MM.1S (cell line): ENCODE measurements around the gene DAB1.

Experiments
- EZH2 ChIP-seq: fragments of 300-600 bp; sonication (generic); optimal IDR thresholded peaks from 2 replicates; pipeline ENCODE3; 2017; ENCODE audit warnings: low read depth, mild to moderate bottlenecking, antibody characterized with exemption, low read length, mixed read lengths
- TF ChIP-seq, protein P1 (sequence below): fragments of 300-600 bp; sonication (generic); IDR thresholded peaks from 2 replicates; pipeline ENCODE4 v1.5.1; 2016; ENCODE audit warnings: antibody characterized with exemption, low read length, mixed read lengths

DNA sequence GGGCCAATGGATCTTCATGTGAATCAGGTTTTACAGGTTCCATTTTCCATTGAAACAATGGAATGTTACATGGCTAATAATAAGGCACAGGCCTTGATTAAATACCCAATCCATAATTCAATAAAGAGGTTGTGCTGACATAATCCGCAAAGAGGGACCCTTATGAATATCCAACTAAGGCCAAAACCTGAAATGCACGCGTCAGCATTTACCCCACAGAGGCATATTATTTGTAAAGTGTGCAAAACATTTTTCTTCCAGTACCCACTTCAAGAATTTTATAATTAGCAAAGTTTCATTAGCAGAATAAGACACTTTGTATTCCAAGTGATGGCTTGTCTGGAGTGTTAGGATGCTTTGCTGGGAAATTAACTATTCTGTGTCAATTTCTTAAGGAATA lies 237.4 kb downstream of the DAB1 start:
- TF ChIP-seq, protein P1, sequence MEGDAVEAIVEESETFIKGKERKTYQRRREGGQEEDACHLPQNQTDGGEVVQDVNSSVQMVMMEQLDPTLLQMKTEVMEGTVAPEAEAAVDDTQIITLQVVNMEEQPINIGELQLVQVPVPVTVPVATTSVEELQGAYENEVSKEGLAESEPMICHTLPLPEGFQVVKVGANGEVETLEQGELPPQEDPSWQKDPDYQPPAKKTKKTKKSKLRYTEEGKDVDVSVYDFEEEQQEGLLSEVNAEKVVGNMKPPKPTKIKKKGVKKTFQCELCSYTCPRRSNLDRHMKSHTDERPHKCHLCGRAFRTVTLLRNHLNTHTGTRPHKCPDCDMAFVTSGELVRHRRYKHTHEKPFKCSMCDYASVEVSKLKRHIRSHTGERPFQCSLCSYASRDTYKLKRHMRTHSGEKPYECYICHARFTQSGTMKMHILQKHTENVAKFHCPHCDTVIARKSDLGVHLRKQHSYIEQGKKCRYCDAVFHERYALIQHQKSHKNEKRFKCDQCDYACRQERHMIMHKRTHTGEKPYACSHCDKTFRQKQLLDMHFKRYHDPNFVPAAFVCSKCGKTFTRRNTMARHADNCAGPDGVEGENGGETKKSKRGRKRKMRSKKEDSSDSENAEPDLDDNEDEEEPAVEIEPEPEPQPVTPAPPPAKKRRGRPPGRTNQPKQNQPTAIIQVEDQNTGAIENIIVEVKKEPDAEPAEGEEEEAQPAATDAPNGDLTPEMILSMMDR, result no peak
- no peak for TF ChIP-seq EZH2
